ENCODE data around the gene LGR6.

DNA sequence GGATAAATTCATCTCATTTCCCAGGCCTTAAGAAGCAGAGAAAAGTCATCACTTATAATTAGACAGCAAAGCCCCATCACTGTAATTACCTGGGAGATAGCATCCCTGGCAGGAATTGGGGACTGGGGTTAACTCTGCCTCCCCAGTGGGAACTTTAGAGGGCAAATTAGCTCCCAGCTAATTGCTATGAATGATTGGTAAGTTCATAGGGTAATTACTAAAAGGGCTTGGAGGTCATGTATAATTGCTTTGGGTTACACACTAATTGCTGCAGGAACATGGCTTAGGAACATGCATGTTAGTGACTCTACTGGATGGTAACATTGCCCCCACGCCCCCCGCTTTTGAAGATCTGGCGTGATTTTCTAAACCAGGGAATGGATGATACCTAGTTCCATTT, 83.3 kb downstream of the LGR6 start:
- TF ChIP-seq, protein P1, sequence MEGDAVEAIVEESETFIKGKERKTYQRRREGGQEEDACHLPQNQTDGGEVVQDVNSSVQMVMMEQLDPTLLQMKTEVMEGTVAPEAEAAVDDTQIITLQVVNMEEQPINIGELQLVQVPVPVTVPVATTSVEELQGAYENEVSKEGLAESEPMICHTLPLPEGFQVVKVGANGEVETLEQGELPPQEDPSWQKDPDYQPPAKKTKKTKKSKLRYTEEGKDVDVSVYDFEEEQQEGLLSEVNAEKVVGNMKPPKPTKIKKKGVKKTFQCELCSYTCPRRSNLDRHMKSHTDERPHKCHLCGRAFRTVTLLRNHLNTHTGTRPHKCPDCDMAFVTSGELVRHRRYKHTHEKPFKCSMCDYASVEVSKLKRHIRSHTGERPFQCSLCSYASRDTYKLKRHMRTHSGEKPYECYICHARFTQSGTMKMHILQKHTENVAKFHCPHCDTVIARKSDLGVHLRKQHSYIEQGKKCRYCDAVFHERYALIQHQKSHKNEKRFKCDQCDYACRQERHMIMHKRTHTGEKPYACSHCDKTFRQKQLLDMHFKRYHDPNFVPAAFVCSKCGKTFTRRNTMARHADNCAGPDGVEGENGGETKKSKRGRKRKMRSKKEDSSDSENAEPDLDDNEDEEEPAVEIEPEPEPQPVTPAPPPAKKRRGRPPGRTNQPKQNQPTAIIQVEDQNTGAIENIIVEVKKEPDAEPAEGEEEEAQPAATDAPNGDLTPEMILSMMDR (IDR thresholded peaks at IDR 0.05), result no peak
- no peak for TF ChIP-seq POLR2AphosphoS5 (IDR thresholded peaks at IDR 0.05)

Data from suprapubic skin (tissue), 3 donors.